Forelimb muscle (tissue), 1 donor: ENCODE measurements around the gene DDX17. TPM values are rescaled to one million over a fixed set of nuclear protein-coding genes. Genes with fewer than 3 reads are reported as not detected.

Source experiments
- DNase-seq: peaks from one replicate; pipeline ENCODE4 v3.0.0-alpha.2; 2013; ENCODE audit warnings: low read depth
- polyA plus RNA-seq: library from polyadenylated mRNA; unstranded; fragments of 120-200 nt; gene quantifications from one replicate; pipeline ENCODE4 v1.2.1, GENCODE V29; 2013; ENCODE audit not compliant: insufficient read length

The DDX17 gene
- polyA plus RNA-seq, 1 donor: 317 TPM

- DNase-seq: no peak
Observed at GRCh38 chr22:38448945-38449745, 57.0 kb downstream of the DDX17 start.

GRCh38 chr22:38446018-38446601, 60.0 kb downstream of the DDX17 start:
- DNase-seq: no peak

- no peak for DNase-seq
Observed at GRCh38 chr22:38444783-38445182, 61.3 kb downstream of the DDX17 start.

DNA sequence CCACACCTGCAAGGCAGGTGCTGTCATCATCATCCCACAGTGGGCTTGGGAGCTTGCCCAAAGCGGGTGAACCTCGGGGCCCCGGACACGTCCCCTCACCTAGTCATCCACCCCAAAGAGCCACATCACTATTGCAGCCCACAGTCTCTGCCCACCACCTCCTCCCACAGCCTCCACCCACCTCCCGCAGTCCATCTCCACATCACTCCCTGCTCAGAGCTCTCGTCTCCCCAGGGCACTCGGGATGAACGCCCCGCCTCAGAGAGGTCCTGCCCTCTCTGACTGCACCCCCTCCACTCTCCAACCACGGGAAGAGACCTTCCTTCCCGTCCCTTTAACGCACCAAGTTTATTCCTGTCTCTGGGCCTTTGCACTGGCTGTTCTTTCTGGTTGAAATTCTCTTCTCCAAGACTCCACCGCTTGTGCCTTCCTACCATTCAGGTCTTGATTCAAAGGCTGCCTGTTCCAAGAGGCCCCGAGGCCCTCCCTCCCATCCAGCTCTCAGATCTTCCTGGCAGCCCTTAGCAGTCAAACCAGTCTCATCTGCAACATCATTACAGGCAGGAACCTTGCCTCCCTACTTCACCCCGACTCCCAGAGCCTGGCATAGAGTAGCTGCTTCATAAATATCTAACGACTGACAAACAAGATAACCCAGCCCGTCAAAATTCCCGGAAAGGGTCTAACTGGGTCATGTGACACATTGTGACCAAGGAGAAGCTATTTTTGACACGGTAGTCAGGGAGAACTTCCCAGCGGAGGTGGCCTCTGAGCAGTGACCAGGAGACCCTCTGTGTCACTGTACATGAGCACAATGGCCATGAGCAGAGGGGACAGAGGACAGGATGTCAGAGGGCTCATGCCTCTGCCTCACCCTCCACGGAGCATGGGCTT, 62.2 kb downstream of the DDX17 start:
- DNase-seq: no peak

DNA sequence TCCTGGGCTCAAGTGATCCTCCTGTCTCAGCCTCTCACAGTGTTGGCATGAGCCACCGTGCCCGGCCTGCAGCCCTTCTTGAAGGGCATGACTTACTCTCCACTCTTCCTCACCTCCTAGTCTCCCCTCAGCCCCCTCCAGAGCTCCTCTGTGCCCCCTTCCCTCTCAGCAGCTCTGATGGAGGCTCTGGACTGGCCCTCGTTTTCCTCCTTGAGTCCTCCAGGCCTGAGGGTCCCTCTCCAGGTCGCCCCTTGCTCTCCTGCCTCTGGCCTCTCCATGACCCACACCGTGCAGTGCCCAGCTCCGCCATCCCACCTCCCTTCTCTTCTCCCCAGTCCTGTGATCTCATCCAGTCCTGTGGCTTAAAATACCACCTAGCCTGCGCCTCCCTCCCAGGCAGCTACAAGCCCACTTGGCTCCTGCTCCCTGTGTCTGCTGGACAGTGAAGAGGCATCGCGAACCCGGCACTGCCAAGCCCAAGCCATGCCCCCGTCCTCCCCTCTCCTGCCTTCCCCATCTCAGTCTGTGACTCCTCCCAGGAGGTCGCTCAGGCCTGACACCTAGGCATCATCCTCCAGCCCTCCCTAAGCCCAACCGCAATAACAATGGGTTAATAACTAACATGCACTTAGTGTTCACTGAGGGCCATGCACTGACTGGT, 63.0 kb downstream of the DDX17 start:
- DNase-seq: no peak

DNA sequence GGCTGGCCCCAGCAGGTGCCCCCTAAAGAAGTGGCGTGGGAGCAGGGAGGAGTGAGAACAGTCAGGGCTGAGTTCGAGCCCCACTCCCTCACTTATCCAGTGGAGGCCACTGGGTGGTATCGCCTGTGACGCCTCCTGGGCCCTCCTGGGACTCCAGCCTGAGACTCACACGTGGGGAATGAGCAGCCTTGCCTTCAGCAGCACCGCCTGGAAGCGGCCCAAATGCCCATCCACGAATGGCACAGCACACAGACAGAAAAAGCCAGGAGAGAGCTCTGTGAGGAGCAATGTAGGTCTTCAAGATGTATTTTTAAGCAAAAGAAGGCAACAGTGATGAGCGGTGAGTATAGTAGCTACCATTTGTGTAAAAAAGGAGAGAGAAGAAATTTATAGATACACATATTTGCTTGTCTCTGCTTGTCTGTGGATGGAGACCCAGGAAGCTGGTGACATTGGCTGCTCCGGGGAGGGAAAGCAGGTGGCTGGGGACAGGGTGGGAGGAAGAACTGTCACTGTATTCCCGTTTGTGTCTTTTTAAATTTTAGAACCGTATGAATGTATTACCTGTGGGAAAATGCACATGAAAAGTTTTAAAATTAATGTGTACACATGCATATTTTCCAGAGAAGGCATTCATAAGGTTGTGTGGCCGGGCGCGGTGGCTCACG, 64.4 kb downstream of the DDX17 start:
- DNase-seq: no peak

DNA sequence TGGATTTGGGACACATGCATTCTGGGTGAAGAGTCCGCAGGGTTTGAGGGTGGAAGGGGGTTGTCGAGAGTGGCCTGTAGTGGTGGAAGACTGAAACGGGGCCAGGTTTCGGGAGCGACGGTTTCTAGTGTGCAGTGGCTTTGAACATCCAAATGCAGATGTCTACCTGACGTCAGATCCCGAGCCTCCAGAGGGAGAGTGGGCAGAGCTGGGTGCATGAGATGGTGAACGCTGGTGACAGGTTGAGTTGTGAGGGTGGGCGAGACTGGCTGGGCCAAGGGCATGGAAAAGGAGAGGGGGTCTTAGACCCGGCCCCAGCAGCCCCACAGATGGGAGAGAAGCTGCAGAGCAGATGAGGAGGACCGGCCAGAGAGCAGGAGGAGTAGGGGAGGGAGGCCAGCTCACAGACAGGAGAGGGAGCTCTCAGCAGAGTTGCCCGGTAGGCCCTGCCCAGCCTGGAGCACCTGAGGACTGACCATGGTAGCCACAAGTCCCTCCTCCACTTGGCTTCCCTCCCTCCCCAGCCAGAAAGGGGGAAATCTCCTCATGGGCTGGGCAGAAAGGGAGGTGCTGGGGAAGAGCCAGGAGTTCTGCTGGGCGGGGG, 65.3 kb downstream of the DDX17 start:
- DNase-seq: no peak

DNA sequence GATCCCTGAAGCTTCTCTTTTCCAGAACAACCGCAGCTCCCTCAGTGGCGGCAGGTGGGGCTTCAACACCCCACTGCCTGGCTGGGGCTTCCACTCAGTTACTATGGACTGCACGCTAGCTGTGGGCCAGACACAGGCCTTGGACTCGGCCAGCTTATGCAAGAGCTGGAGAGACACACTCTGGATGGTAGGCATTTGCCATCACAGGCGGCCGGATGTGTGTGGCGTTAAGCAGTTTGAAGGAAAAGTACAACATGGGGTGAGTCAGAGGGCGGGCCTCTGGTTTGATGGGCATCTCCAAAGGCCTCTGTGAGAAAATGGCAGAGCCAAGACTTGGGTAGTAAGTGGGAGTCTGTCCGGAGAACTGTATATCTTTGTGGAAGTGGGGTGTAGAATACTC, 68.7 kb downstream of the DDX17 start:
- no peak for DNase-seq

GRCh38 chr22:38436629-38437395, 69.3 kb downstream of the DDX17 start:
- DNase-seq: no peak

DNA sequence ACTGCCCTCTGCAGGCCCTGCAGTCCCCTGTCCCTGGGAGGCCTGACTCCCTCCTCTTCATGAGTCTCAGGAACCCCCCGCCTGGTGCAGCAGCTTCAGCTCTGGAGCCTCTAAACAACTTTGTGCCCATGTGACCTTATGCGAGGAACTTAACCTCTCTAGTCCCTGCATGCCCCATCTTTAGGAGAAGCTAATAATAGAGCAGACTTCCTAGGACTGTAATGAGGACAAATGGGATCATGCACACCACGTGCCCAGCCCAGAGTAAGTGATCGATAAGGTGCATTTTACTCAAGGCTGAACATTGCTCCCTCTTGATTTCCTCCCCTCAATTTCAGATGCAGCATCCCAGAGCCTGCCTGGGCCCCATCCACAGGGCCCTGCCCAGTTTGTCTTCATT, 70.1 kb downstream of the DDX17 start:
- no peak for DNase-seq

- DNase-seq: no peak
Observed at GRCh38 chr22:38435010-38435409, 71.1 kb downstream of the DDX17 start.

DNA sequence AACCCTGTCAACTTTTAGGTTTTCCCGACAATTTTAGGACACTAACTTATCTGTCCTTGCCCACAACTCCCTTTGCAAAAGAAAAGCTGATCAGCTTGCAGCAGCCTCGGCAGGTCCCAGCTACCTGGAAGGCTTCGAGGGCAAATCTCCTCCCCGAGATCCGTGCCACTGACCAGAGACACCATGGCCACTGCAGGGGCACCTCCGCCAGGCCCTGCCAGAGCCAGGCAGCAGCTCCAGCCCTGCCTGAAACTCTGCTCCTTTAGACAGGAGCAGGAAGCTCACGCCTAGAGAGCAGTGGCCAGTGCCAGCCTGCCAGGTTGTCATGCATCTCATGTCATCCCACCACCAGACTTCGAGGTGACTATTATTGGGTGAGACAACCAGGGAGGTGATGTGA, 72.2 kb downstream of the DDX17 start:
- DNase-seq: no peak

Other genes starting within 250 kb of the DDX17 start
- gene TMEM184B, start 233.3 kb downstream of the DDX17 start, polyA plus RNA-seq: 71.7 TPM
- gene CSNK1E, start 188.9 kb downstream of the DDX17 start, polyA plus RNA-seq: 115 TPM
- gene KCNJ4, start 51.1 kb downstream of the DDX17 start, polyA plus RNA-seq: 0.24 TPM
- gene KDELR3, start 38.2 kb downstream of the DDX17 start, polyA plus RNA-seq: 21.4 TPM
- gene DMC1, start 63.9 kb upstream of the DDX17 start, polyA plus RNA-seq: 5.0 TPM
- 1.1 TPM for gene FAM227A, start 150.1 kb upstream of the DDX17 start, polyA plus RNA-seq
- 32.4 TPM for gene CBY1, start 150.3 kb upstream of the DDX17 start, polyA plus RNA-seq
- 79.4 TPM for gene TOMM22, start 175.6 kb upstream of the DDX17 start, polyA plus RNA-seq
- gene JOSD1, start 194.6 kb upstream of the DDX17 start, polyA plus RNA-seq: 30.9 TPM
- 32.0 TPM for gene GTPBP1, start 199.6 kb upstream of the DDX17 start, polyA plus RNA-seq
- 50.6 TPM for gene SUN2, start 249.7 kb upstream of the DDX17 start, polyA plus RNA-seq